WI38 (cell line): ENCODE results near the gene HAS3.
A peak's percentile ranks its signal among the peaks of the same experiment; 100 is the strongest.

Source experiments
- H3K4me3 ChIP-seq: 2 replicates; pipeline ENCODE4 v1.5.1; 2011; ENCODE audit warnings: low read depth, mild to moderate bottlenecking, control low read depth, low read length
- TF ChIP-seq, protein P1 (sequence below): IDR thresholded peaks from 2 replicates; pipeline ENCODE4 v1.5.1; 2012; ENCODE audit warnings: low read depth, mild to moderate bottlenecking, control low read depth, low read length

Gene HAS3

DNA sequence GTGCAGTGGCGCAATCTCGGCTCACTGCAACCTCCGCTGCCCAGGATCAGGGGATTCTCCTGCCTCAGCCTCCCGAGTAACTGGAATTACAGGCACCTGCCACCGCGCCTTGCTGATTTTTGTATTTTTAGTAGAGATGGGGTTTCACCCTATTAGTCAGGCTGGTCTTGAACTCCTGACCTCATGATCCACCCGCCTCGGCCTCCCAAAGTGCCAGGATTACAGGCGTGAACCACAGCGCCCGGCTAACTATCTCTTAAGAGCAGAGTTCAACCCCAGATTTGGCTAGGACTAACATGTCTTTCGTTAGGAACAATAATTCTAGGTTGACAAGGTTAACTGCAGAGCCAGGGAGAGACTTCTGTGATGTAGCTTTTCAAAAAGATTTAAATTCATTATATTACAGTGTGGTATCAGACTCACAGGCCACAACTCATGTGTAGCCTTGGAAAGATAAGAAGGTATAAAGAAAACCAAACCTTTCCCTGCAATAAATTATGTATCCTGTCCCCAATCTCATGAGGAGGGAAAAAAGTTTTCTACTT, 22.6 kb downstream of the HAS3 start:
- H3K4me3 ChIP-seq, result no peak overlapping the region
- TF ChIP-seq, protein P1, sequence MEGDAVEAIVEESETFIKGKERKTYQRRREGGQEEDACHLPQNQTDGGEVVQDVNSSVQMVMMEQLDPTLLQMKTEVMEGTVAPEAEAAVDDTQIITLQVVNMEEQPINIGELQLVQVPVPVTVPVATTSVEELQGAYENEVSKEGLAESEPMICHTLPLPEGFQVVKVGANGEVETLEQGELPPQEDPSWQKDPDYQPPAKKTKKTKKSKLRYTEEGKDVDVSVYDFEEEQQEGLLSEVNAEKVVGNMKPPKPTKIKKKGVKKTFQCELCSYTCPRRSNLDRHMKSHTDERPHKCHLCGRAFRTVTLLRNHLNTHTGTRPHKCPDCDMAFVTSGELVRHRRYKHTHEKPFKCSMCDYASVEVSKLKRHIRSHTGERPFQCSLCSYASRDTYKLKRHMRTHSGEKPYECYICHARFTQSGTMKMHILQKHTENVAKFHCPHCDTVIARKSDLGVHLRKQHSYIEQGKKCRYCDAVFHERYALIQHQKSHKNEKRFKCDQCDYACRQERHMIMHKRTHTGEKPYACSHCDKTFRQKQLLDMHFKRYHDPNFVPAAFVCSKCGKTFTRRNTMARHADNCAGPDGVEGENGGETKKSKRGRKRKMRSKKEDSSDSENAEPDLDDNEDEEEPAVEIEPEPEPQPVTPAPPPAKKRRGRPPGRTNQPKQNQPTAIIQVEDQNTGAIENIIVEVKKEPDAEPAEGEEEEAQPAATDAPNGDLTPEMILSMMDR, result no peak

DNA sequence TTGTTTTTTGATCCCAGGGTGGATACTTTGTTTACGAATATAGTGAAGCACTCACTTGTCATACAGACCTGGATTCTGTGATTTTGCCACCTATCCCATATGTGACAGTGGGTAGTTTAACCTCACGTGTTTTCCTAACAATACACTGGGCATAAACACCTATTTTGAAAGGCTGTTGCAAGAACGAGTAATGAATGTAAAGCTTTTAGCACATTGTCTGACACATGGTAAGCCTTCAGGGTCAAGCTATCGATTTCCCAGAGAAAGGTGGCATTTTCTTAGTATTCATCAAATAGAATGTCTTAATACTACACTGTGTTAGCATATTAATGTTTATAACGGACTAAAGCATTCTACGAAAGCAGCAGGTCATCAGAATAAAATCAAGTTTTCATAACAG, 25.0 kb downstream of the HAS3 start:
- H3K4me3 ChIP-seq, result peak overlapping the region; percentile 79; the same call in 1 of the 2 replicates
- TF ChIP-seq, protein P1, result no peak

DNA sequence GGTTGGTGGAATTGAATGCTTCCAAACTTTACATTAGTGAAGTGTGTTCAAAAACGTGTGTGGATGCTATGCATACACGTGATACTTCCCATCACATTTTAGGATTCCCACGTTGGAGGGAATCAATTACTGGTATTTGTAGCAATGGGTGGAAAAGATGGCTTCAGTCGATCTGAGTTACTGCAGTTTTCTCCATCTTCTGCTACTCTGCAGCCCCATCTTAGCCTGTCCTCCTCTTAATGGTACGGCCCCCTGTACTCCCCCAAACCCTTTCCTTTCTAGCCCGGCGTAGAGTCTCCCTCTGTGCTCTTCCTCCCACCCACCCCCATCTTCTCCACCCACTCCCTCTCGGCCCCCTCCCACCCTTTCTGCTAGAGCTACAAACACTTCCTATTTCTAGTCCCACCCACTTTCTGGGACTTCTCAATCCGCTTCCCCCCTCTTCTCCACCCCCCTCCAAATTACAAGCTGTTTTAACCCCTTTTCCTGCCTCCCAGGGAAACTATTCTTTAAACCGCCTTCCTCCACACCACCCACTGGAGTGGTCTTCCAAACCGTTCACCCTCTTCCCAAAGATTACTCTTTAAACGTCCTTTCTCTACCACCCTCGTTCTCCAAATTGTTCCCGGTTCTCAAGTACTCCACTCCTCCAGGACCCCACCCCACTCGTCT, 25.9 kb downstream of the HAS3 start:
- peak overlapping the region; percentile 79 for H3K4me3 ChIP-seq
- TF ChIP-seq, protein P1, result no peak

DNA sequence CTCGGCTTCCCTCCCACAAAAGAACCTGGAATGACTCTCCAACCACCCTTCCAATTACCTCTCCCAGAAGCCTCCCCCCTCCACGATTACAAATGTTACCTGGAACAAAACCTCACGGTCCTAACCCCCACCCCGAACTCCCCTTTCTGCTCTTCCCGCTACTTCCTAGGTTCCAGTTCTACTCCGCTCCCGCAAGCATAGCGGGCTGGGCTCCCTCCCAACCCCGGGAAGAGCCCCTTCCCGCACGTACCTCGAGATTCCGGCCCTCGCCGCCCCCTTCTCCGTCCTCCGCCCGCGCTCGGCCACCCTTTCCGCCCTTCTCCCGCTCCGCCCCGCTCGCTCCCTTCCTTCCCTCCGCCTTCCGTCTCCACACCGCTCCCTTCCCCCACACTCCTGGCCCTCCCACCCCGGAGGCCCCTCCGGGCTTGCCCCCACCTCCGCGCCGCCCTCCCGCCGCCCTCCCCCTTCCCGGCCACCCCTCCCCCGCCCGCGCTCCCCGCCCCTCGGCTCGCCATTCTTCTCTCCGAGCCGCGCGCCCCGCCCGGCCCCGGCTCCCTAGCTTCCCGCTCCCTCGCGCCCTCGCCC, 26.5 kb downstream of the HAS3 start:
- H3K4me3 ChIP-seq, result peak overlapping the region; percentile 79
- TF ChIP-seq, protein P1, result no peak

DNA sequence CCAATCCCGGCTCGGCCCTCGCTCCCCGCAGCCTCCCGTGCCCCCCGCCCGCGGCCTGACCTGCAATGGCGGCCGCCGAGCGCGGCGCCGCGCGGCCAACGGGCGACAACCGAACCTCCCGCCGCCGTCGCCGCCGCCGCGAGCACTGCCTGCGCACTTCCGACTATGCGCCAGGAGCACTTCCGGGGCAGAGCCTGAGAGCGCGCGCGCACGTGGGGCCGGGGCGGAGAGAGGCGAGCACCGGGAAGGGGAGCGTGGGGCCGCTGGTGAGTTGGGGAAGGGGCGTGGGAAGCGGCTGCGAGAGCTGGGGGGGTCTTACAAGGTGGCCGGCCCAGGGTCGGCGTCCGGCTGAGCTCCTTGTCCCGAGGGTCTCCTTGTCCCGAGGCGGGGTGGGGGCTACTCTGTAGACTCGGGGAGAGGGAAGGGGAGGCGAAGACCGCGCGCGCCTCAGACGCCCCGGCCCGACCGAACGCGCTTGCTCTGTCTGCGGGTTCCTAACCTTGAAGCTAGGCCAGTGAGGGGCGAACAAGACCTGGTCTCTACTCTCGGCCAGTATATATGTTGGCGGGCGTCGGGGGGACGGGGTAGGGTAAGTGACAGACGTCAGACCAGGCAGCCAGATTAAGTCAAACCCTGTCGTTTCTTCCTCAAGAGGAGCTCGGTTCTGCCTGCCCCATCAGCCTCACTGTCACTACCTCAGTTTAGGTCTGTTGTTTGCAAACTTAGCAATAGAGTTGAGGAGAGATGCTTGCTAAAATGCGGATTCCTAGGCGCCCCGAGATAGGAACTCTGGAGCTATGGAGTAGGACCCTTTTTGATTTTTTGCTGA, 27.2 kb downstream of the HAS3 start, which contains the start of the genes CHTF8 and UTP4:
TSS of gene CHTF8 (minus strand) at position 165 of the 829 bp plus-strand sequence. CDS start 11,130 bp downstream, outside the sequence.
TSS of gene UTP4 (plus strand) at position 226 of the 829 bp plus-strand sequence. CDS start 811 bp downstream, outside the sequence.
- peak within 1 kb of the TSS; percentile 79 for H3K4me3 ChIP-seq
- TF ChIP-seq, protein P1, result no peak

DNA sequence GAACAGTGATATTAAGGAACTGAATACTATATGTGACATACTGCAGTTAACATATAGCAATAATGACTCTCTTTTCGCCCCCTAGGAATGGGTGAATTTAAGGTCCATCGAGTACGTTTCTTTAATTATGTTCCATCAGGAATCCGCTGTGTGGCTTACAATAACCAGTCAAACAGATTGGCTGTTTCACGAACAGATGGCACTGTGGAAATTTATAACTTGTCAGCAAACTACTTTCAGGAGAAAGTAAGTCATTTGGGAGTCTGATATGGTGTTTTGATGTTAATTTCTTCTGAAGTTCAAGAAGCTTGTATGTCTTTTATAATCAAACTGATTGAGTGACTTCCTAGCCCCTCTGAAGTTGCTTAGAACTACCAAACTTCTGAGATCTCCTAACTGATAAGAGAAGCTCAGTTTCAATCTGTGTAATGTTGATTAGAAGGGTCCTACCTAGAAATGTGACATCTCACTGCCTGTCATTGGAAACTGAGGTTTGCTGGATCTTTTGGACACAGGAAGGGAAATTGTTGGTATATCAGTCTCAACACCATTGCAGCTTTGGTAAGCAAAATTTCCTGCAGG, 28.0 kb downstream of the HAS3 start:
- peak overlapping the region; percentile 79 for H3K4me3 ChIP-seq
- TF ChIP-seq, protein P1, result no peak
